ENCODE data around the gene PPIL4.

DNA sequence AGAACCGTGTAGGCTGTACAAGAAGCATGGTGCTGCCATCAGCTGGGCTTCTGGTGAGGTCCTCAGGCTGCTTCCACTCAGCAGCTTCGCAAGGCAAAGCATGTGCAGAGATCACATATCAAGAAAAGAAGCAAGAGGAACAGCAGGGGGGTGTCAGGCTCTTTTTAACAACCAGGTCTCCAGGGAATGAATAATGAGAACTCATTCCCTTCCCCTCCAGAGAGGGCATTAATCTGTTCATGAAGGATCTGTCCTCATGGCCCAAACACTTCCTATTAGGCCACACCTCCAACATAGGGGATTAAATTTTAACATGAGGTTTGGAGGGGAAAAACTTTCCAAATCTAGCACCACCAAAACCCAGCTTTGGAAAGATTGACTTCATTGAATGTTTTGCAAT lies 40.3 kb upstream of the PPIL4 start:
- TF ChIP-seq, protein P1, sequence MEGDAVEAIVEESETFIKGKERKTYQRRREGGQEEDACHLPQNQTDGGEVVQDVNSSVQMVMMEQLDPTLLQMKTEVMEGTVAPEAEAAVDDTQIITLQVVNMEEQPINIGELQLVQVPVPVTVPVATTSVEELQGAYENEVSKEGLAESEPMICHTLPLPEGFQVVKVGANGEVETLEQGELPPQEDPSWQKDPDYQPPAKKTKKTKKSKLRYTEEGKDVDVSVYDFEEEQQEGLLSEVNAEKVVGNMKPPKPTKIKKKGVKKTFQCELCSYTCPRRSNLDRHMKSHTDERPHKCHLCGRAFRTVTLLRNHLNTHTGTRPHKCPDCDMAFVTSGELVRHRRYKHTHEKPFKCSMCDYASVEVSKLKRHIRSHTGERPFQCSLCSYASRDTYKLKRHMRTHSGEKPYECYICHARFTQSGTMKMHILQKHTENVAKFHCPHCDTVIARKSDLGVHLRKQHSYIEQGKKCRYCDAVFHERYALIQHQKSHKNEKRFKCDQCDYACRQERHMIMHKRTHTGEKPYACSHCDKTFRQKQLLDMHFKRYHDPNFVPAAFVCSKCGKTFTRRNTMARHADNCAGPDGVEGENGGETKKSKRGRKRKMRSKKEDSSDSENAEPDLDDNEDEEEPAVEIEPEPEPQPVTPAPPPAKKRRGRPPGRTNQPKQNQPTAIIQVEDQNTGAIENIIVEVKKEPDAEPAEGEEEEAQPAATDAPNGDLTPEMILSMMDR (conservative IDR thresholded peaks at IDR 0.05; ENCODE audit: low read length) = no peak
- no peak for TF ChIP-seq EZH2phosphoT487 (IDR thresholded peaks at IDR 0.05; ENCODE audit: borderline replicate concordance, low read depth, low read length)

Measured in OCI-LY7 (cell line).